ENCODE measurements around the gene CAPS2. TPM values are rescaled to one million over a fixed set of nuclear protein-coding genes. Genes with fewer than 3 reads are reported as not detected.

Gene CAPS2
- total RNA-seq, 1 experiment from 2014 or later: 4.2 TPM

DNA sequence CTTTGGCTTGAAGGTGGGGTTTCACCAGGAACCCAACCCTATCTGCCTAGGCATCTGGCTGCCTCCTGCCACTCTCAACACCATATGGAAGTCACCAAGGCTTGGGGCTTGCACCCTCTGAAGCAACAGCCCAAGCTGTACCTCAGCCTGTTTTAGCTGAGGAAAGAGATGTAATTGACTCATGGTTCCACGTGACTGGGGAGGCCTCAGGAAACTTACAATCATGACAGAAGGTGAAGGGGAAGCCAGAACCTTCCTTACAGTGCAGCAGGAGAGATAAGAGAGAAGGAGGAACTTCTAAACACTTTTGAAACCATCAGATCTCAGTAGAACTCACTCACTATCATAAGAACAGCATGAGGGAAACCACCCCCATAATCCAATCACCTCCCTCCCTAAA, 31.3 kb upstream of the CAPS2 start (continued):
- TF ChIP-seq, protein P1, sequence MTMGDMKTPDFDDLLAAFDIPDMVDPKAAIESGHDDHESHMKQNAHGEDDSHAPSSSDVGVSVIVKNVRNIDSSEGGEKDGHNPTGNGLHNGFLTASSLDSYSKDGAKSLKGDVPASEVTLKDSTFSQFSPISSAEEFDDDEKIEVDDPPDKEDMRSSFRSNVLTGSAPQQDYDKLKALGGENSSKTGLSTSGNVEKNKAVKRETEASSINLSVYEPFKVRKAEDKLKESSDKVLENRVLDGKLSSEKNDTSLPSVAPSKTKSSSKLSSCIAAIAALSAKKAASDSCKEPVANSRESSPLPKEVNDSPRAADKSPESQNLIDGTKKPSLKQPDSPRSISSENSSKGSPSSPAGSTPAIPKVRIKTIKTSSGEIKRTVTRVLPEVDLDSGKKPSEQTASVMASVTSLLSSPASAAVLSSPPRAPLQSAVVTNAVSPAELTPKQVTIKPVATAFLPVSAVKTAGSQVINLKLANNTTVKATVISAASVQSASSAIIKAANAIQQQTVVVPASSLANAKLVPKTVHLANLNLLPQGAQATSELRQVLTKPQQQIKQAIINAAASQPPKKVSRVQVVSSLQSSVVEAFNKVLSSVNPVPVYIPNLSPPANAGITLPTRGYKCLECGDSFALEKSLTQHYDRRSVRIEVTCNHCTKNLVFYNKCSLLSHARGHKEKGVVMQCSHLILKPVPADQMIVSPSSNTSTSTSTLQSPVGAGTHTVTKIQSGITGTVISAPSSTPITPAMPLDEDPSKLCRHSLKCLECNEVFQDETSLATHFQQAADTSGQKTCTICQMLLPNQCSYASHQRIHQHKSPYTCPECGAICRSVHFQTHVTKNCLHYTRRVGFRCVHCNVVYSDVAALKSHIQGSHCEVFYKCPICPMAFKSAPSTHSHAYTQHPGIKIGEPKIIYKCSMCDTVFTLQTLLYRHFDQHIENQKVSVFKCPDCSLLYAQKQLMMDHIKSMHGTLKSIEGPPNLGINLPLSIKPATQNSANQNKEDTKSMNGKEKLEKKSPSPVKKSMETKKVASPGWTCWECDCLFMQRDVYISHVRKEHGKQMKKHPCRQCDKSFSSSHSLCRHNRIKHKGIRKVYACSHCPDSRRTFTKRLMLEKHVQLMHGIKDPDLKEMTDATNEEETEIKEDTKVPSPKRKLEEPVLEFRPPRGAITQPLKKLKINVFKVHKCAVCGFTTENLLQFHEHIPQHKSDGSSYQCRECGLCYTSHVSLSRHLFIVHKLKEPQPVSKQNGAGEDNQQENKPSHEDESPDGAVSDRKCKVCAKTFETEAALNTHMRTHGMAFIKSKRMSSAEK (CRISPR knock-in tag; IDR thresholded peaks at IDR 0.05; ENCODE audit: borderline replicate concordance): no peak
- no peak for TF ChIP-seq USF2 (CRISPR knock-in tag; IDR thresholded peaks at IDR 0.05)

GRCh38 chr12:75360920-75361319, 30.8 kb upstream of the CAPS2 start:
- Mint-ChIP-seq H3K4me1 (peaks cover 11% of the 10 kb centered on the region), H3K9me3 (peaks cover 34% of the 10 kb centered on the region), H3K27ac (no peak overlapping the region), H3K27me3 (ENCODE audit: low read depth) (no peaks in the 10 kb centered on the region), H3K4me3 (no peak overlapping the region), H3K36me3 (peaks cover 8% of the 10 kb centered on the region)
- CTCF ChIA-PET: no interaction called here
- TF ChIP-seq ZNF425 (CRISPR knock-in tag; conservative IDR thresholded peaks at IDR 0.05) (no peak), KAT7 (CRISPR knock-in tag; IDR thresholded peaks at IDR 0.05; ENCODE audit: borderline replicate concordance) (no peak), ZNF219 (CRISPR knock-in tag; IDR thresholded peaks at IDR 0.05; ENCODE audit: borderline replicate concordance) (no peak), RORB (CRISPR knock-in tag; IDR thresholded peaks at IDR 0.05) (no peak), ZNF317 (CRISPR knock-in tag; IDR thresholded peaks at IDR 0.05; ENCODE audit: borderline replicate concordance, low read depth) (no peak), IRF2 (CRISPR knock-in tag; IDR thresholded peaks at IDR 0.05; ENCODE audit: borderline replicate concordance, low read depth) (no peak)
- POLR2A ChIA-PET: no interaction called here
- no peak for DNase-seq (ENCODE audit: low spot score)
- ATAC-seq: no peak

GRCh38 chr12:75354011-75354410, 23.9 kb upstream of the CAPS2 start:
- CTCF ChIA-PET: no interaction called here
- Mint-ChIP-seq H3K27ac (no peak overlapping the region), H3K9me3 (peaks cover 35% of the 10 kb centered on the region), H3K4me1 (no peaks in the 10 kb centered on the region), H3K36me3 (peaks cover 16% of the 10 kb centered on the region), H3K4me3 (no peak overlapping the region), H3K27me3 (ENCODE audit: low read depth) (no peaks in the 10 kb centered on the region; the same call in 1 of the 2 replicates)
- DNase-seq (ENCODE audit: low spot score): no peak
- no peak for ATAC-seq
- POLR2A ChIA-PET: no interaction called here
- TF ChIP-seq RORB (CRISPR knock-in tag; IDR thresholded peaks at IDR 0.05) (no peak), TP53 (CRISPR knock-in tag; IDR thresholded peaks at IDR 0.05) (no peak), USF2 (CRISPR knock-in tag; IDR thresholded peaks at IDR 0.05) (no peak), ZMAT4 (CRISPR knock-in tag; IDR thresholded peaks at IDR 0.05) (no peak), GTF2I (CRISPR knock-in tag; conservative IDR thresholded peaks at IDR 0.05) (no peak), ZNF317 (CRISPR knock-in tag; IDR thresholded peaks at IDR 0.05; ENCODE audit: borderline replicate concordance, low read depth) (no peak), ZNF138 (CRISPR knock-in tag; conservative IDR thresholded peaks at IDR 0.05) (no peak), ZNF219 (CRISPR knock-in tag; IDR thresholded peaks at IDR 0.05; ENCODE audit: borderline replicate concordance) (no peak), SP1 (CRISPR knock-in tag; conservative IDR thresholded peaks at IDR 0.05) (no peak), ZNF512 (CRISPR knock-in tag; IDR thresholded peaks at IDR 0.05; ENCODE audit: borderline replicate concordance) (no peak)
- TF ChIP-seq, protein P2, sequence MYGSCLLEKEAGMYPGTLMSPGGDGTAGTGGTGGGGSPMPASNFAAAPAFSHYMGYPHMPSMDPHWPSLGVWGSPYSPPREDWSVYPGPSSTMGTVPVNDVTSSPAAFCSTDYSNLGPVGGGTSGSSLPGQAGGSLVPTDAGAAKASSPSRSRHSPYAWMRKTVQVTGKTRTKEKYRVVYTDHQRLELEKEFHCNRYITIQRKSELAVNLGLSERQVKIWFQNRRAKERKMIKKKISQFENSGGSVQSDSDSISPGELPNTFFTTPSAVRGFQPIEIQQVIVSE (CRISPR knock-in tag; IDR thresholded peaks at IDR 0.05; ENCODE audit: borderline replicate concordance): no peak
- TF ChIP-seq, protein P3, sequence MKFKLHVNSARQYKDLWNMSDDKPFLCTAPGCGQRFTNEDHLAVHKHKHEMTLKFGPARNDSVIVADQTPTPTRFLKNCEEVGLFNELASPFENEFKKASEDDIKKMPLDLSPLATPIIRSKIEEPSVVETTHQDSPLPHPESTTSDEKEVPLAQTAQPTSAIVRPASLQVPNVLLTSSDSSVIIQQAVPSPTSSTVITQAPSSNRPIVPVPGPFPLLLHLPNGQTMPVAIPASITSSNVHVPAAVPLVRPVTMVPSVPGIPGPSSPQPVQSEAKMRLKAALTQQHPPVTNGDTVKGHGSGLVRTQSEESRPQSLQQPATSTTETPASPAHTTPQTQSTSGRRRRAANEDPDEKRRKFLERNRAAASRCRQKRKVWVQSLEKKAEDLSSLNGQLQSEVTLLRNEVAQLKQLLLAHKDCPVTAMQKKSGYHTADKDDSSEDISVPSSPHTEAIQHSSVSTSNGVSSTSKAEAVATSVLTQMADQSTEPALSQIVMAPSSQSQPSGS (CRISPR knock-in tag; IDR thresholded peaks at IDR 0.05; ENCODE audit: borderline replicate concordance, low read depth): no peak

Measured in WTC11 (cell line).